GM21526 (cell line): ENCODE results near the gene S1PR3.
"Not testable (repeated sequence)": the region's sequence is repeated elsewhere in the genome, so short reads cannot be mapped to it uniquely, and the experiment has no call there.

Experiments used
- ATAC-seq: cut with Tn5 transposase; IDR thresholded peaks from one replicate; pipeline ENCODE4 v1.9.1; 2021; ENCODE audit warnings: moderate library complexity; ENCODE audit not compliant: unreplicated experiment, low FRiP score

The S1PR3 gene

DNA sequence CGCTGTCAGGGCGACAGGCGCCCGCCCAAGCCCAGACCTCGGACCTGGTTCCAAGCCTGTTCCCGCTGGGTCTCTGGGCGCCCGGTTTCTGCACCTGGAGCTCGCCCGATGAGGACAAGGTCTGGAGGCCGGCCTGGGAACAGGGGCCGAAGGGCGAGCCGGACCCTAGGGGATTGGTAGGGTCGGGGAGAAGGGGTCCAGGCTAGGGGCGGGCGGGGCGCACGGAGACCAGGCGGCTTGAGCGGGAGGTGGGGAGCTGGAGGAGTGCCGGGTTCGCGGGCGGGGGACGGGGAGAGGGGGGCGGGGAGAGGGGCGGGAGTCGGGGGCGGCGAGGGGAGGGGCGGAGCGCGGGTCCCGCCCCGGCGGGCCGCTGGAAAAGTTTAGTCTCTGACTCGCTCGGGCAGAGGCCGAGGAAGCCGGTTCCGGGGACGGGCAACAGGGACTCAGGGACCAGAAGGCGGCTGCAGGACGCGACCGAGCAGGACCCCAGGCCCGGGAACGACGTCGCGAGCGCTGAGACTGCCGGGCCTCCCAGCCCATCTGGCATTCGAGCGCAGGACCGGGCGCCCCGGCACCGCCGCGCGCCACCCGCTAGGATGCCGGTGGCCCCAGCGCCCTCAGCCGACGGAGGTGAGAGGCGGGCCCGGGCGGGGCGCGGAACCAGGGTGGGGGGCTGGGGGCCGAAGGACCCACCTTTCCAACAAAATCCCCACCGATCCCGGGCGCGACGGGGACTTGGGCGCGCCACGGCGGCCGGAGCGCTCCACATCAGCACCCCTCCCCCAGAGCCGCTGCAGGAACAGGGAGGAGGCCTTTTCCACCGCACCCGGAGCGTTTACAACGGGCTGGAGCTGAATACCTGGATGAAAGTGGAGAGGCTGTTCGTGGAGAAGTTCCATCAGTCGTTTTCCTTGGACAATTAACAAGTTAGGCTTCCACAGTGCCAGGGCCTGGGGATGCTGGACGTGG, at the start of gene S1PR3:
TSS of gene S1PR3 (plus strand) at position 403 of the 969 bp plus-strand sequence. CDS start 9,733 bp downstream, outside the sequence.
- no peak for ATAC-seq

DNA sequence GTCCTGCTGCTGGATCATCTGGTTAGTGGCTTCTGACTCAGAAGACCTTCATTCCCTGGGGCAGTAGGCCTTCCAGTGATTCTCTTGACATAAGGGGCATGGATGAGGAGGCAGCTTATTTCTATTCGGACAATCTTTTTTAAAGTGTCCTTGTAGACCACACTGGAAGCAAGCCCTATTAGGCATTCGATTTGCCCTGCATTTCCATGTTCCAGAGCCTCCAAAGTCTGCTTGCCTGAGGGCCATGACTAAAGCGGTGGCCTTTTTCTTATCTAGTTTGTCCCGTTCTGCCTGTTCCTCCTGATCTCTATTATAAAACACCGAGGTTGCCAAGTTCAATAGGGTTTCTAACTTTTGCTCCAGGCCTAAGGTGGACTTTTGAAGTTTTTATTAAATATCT, 49.7 kb upstream of the S1PR3 start:
- ATAC-seq = not testable (repeated sequence)

DNA sequence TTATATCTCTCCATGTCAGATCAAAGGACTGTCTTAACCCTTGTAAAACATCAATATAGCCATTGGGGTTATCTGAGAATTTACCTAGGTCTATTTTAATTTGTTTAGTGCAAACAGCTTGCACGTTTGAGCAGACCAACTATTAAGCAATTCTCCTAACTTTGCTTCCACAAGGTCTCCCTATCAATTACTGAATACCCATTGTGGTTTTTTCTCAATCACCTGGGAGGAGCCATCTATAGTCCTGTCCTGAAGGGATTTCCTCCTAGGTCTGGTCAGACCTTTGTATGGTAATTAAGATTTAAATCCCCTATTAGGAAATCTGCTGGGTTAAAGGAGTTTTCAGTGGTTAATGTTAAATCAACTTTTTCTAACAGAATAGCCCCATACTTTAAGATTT, 48.9 kb upstream of the S1PR3 start:
- no peak for ATAC-seq

DNA sequence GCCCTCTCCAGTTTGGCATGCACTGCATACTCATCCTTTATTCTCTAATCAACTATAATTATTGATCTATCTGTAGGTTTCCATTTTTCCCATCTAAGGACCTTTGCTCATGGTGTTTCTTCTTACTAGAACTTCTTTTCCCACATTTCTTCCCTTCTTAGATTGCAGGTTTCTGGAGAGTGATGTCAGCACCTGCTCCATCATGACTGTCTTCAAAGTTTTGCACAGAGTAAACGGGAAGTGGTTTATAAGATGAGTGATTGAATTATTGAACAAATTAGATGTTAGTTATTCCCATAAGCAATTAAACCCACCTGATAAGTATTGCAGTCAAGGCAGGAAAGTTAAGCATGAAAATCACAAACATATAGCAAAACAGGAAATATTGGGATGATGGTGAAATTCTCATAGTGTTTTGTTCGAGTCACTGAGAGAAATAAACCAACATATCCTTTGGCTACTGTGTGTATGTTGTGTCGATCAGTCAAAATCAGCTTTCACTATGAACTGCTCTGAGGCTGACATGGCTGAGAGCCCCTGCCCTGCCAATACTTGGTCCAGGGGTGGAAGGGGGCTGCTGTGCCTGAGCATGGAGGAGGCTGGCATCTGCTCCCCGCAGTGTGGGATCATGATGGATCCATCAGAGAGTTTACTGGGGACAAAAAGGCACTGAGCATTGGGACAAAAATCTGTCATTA, 45.5 kb upstream of the S1PR3 start:
- ATAC-seq = no peak

DNA sequence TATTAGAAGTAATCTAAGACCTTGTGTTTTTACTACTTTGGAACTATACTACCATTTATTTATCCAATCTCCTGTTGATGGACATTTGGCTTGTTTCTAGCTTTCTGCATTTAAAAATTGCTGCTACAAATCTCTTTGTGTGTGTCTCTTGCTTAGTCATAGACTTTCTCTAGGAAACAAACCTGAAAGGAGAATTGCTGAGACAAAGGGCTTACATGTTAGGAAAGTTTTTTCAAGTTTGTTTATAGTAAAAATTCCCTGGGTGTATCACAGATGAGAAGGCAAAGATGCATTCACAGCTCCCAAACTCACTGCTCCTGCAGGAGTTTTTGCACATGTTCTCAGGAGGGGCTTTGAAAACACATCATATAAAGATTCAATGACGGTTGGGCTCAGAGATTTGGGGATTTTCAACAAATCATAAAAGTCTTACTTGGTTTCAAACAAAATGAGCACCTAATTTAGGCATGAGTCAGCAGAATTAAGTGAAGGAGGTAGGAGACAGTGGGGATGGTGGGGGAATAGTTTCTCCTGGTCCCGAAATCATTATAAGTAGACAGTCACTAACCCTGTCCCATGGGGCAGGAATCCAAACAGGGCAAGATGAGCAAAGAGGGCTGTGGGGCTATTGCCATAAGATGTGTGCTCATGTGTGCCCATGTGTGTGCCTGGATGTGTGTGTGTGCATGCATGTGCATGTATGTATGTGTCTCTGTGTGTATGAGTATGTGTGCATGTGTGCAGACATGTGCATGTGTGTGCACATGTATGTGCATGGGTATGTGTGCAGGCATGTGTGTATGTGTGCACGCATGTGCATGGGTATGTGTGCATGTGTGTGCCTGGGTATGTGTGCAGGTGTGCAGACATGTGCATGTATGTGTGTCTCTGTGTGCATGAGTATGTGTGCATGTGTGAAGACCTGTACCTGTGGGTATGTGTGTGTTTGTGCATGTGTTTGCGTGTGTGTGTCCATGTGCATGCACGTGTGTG, 43.4 kb upstream of the S1PR3 start:
- ATAC-seq = no peak

DNA sequence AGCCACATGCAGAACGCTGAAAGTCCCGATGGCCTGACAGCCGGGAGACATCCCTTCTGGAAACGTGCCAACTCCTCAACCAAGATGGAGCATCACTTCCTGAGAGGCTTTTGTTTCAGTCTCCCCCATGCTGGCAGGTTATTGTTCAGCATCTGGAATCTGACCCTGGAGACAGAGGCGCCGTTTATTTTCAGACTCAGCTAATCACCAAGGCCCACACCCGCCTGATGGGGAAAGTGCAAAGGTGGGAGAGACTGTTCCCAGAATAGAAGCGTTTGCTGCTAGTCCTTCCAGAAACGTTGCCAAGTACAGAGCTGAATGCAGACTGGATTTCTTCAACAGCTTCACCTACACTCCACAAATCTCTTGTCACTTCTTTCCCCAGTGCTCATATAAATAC, 41.8 kb upstream of the S1PR3 start:
- no peak for ATAC-seq

DNA sequence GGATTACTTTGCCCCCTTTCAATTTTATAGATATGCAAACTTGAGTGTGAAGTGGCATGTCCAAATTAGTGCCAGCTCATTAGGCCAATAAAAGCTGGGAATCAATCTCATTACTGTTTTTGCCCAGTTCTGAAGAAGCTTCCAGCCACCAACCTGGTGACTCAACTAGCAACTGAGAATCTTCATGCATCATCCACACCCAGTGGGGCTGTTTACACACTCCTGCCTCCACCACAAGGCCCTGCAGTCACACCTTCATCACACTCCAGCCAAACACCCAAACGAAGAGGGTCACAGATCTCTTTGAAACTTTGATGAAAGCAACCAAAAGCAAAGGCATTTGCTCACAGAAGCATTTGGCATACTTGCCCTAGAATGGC, 41.3 kb upstream of the S1PR3 start:
- ATAC-seq = no peak

DNA sequence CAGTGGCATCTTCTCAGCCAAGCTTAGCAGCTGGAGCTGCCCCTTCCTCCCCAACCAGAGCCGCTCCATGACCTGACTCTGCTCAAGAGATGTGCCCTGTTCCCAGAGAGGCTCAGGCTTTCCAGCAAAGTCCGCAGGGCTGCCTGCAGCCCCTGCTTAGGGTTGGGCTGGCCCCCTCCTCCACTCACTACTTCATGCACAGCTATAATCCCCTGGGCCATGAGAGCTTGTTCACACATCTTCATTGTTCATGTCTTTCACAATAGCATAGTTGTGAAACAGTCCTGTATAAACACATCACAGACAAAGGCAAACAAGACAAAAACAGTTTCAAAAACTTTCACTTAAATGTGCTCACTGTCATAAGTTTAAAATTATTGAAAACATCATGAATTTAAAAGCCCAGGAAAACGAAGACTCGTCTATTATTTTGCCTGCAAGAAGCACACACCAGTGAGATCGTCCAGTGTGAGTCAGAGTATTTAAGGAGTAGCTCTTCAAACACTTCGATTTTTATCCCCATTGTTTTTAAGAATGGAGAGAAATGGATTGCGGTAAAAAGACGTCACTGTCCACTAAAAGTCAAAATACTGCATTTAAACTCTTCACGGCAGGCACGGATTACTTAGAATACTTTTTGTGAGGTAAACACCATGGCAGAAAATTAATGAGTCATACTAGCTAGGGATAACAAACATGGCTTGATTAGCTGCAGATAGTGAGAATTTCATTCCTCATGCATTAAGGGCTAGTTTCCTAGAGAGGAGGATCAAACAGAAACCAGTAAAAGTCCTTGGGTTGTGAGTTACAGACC, 40.7 kb upstream of the S1PR3 start:
- no peak for ATAC-seq

DNA sequence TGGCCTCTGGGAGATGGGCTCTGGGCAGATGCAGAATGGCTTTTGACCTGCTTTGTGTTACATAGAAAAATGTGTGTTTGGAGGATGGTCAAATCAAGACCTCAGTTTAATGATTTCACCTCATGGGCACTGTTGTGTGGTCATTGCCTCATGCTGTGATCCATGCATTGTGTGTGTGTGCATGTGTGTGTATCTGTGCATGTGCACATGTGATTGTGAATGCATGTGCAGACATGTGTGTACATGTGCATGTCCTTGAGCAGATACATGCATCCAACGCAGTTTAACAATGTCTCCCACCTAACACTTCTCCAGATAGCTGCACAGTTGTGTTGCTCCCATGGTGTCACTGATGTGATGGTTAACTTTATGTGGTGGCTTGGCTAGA, 40.1 kb upstream of the S1PR3 start:
- no peak for ATAC-seq

DNA sequence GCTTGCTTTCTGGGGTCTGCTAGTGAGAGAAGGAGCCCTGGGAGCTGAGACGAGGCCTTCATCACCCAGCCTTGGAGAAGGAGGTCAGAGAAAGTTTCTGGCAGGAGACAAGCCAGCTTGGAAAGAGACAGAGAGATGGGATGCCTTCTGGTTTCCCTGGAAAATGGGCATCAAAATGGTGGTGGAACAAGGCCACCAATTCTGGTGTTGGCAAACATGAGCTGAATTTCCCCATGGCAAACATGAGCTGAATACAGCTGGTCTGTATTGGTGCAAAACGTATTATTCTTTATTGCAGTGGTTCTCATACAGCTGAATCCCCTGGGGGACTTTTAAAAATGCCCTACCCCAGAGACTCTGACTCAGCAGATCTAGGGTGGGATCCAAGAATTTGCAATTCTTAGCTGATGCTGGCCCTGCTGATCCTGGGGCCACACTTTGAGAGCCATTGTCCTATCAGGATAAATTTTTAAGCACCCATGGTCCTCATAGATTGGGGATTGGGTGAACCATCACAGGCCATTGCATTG, 39.1 kb upstream of the S1PR3 start:
- ATAC-seq = no peak

DNA sequence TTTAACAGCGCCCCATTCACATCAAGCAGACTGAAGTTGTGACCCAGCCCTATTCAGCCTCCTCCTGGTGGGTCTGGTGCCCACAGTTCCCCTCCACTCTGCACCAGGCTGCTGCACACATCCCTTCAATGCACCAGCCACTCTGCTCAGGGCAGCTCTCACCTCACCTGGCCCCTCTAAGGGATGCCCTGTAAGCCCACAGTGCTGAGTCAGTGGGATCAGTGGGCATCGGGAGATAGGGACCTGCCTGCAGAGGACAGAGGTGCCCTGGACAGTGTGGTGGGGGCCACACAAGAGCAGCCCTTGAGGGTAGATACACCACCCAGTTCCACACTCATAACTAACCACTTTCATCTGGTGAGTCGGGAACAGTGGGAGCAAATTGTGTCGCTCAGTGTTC, 38.3 kb upstream of the S1PR3 start:
- ATAC-seq = no peak

DNA sequence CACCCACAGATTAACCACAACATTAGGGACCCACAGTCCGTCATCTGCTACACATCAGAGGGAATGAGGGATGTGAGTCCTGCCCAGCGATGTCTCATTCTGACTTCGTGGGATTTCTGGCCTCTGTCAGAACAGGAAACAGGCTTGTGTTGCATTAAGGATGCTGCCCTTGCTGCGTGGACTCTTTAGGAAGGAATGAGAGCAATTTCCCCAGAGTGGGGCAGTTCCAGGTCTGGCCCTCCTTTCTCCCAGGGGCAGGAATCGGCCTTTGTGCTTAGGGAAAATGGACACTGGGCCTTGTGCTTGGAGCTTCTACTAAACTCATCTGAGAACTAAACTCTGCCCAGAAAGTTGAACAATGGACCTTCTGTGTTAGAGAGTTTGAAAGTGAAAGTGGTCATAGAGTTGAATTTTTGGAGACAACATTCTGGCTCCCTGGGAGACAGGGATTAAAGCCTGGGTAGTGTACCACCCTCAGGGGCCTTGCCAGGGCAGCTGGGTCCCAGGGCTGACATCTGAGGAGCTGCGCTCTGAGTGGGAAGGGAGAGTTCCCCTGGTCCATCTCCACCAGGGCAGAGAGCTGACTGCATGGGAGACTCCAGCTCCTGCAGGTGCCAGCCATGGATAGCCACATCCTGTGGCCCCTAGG, 37.8 kb upstream of the S1PR3 start:
- ATAC-seq = no peak

DNA sequence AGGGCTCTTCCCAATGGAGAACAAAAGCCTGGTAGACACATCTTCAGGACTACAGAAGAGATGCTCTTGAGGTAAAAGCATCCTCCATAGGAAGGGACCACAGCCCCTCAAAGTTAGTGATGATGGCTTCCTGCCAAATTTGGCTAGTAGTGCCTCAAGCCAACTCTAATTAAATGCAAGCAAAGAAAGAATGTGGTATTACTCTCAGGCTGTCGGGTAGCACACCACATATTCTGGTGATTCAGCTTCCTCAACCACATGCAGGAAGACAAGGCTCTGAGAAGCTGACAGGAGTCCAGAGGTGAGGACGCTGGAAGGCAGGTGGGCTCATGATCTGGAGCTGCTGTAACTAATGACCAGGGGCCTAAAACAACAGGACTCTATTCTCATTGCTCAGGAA, 37.2 kb upstream of the S1PR3 start:
- no peak for ATAC-seq

DNA sequence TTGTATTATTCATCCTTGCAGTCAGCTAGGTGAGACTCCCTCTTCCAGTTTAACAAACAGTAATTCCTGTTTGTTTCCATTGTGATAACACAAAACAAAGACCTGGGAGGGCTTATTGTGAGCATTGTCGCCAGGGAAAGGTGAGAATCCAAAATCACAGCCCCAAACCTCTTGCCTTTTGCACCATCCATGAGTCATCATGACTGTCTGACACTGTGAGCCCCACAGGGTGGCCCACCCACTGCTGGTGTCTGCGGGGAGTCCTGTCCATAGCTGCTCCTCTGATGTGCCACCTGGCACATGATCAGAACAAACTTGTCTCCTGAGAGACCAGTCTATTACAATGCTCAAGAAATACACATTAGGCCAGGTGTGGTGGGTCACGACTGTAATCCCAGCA, 33.7 kb upstream of the S1PR3 start:
- ATAC-seq = no peak

DNA sequence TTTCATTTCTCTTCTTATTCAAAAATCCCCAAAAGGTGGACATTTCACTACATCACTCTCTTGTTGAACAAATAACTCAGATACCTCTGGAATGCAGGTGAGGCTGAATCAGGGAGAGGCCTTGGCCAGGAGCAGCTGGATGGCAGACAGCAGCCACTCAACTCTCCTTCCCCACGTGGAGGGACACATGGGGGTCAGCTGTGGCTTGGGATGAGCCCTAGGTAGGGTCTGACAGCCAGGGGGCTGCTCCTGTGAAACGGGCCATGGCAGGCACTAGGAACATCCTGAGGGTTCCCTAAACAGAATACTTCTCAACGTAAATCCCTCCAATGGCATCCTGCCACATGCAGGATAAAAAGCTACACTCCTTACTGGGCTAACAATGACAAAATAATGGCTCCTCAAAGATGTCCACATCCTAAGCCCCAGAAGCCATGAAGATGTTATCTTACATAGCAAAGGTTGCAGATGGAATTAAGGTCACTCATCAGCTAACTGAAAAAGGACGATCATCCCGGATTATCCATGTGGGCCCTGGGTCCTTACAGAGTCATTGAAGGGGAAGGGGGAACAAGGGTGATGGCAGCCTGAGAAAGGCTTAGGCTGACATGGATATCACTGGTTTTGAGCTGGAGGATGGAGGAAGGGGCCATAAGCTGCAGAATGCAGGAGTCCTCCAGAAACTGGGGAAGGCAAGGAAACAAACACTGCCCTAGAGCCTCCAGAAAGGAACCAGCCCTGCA, 31.4 kb upstream of the S1PR3 start:
- ATAC-seq = no peak

DNA sequence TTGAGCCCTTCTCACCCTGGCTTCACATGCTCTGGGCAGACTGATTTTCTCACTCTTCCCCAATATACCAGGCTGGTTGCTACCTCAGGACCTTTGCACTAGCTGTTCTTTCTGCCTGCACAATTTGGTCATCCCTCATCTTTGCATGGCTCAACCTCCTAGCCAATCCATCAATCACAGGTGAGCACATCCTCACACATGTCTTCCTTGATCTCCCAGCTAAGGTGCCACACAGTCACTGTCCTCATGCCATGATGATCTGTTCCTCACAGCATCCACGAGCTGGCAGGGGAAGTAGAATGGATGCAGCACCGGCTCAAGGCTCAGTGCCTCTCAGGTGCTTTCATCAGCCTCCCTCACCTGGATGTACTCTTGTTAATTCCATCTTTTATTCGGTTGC, 30.6 kb upstream of the S1PR3 start:
- no peak for ATAC-seq

DNA sequence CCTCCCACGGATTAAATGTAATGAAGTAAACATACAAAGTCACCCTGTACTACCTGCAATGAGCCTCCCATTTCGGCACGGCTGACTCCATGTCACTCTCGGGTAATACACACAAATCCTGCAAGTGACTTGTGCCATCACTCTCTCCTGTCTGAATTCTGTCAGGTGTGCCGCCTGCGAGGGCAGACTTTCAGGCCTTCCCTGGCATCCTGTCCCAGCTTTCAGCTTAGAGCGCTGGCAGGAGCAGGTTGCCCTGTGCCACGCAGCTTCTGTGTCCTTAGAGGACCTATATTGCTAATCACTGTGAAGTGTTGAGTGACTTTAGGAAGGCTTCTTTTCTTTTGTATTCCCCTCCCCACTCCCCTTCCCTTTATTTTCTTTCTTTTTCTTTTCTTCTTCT, 25.8 kb upstream of the S1PR3 start:
- ATAC-seq = no peak

DNA sequence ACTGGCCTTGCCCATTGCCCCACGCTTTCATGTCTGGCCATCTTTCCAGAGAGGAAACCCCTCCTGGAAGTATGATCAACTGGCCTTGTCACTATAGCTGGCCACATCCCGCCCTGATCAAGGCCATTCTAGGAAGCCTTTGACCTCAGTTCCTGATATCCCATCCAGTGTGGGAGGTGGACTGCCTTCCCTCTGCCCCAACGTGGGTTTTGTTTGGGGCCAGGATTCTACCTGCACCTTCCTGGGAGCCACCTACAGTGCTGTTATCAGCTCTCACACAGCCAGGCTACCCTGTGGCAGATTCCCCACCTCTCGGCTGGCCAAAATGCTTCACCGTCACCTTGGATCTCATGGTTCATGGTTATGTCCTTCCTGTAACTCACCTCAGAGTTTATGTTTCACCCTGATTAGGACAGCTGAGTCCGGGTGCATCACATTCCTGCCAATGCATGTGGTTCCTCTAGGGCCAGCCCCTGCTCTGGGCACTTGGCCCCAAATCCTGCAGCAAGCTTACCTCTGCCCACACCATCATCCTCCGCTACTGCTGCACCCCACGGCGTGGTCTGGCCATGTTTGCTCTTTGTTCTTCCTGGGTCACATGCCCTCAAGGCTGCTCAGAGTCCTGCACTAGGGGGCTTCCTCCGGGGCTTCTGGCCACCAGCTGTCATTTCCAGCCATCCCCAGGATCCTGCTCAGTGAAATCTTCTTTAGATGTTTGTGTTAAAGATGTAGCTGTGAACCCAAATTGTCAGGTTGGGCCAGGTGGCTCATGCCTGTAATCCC, 24.2 kb upstream of the S1PR3 start:
- no peak for ATAC-seq
